ENCODE measurements around the gene TRAPPC12. TPM values are rescaled to one million over a fixed set of nuclear protein-coding genes. Genes with fewer than 3 reads are reported as not detected.
"Not testable (repeated sequence)": the region's sequence is repeated elsewhere in the genome, so short reads cannot be mapped to it uniquely, and the experiment has no call there.

The TRAPPC12 gene
- total RNA-seq, 1 experiment from 2014 or later: 27.2 TPM

DNA sequence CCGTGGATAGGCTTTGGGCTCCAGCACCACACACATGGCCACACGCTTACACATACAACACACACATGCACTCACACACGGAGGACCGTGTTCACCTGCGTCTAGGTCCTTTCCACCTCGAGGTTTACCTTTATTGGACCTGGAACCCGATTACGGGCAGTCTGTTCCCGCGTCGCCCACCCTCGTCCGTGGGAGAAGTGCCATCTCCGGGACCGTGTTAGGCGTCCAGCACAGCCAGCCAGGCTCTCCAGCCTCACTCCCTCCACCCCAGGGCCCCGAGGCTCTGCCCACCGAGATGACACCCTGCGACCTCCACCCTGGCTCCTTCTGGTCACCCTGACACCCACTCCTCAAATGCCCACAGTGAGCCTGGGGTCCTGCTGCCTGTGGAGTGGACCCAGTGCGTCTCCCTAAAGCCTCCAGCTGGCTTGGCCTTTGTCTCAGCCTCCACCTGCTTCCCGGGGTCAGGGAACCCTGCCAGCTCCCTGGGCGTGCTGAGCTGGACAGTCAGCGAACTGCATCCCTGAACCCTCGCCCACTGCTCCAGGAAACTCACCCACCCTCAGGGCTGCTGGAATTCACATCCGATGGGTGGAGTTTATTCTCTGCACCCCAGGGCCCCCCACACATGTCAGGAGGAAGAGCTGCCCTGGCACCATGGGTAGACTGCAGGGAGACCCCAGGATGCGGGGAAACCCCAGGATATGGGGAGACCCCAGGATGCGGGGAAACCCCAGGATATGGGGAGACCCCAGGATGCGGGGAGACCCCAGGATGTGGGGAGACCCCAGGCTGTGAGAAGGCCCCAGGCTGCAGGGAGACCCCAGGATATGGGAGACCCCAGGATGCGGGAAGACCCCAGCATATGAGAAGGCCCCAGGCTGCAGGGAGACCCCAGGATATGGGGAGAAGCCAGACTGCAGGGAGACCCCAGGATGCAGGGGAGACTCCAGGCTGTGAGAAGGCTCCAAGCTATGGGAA lies 106.8 kb downstream of the TRAPPC12 start:
- no peak for DNase-seq (ENCODE audit: low spot score)

DNA sequence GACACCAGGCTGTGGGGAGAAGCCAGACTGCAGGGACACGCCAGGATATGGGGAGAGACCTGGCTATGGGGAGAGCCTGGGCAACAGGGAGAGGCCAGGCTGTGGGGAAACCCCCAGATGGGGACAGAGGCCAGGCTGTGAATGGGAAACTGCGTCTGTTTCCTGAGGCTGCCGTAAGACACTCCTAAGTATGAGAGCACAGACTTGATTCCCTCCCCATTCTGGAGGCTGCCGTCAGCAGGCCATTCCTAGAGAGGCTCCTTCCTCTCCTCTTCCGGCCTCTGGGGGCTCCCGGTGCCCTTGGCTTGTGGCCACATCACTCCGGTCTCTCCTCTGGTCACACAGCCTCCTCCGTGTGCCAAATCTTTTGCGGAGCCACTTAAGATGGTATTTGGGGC lies 107.5 kb downstream of the TRAPPC12 start:
- DNase-seq (ENCODE audit: low spot score): no peak

DNA sequence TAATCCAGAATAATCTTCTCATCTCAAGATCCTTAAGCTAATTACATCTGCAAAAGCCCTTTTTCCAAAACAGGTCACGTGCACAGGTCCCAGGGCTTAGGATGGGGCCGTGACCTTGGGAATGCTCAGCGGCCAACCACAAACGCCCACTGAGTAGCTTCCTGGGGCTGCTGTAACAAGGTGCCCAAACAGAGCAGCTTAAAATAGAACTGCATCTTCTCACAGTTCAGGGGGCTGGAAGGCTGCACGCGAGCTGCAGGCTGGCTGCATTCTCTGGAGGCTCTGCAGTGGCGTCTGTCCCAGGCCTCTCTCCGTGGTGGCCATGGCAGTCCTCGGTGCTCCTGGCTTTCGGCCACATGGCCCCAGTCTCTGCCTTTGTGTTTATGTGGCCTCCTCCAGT lies 107.9 kb downstream of the TRAPPC12 start:
- no peak for DNase-seq (ENCODE audit: low spot score)

- DNase-seq (ENCODE audit: low spot score): no peak
Observed at GRCh38 chr2:3488061-3488531, 108.6 kb downstream of the TRAPPC12 start.

DNA sequence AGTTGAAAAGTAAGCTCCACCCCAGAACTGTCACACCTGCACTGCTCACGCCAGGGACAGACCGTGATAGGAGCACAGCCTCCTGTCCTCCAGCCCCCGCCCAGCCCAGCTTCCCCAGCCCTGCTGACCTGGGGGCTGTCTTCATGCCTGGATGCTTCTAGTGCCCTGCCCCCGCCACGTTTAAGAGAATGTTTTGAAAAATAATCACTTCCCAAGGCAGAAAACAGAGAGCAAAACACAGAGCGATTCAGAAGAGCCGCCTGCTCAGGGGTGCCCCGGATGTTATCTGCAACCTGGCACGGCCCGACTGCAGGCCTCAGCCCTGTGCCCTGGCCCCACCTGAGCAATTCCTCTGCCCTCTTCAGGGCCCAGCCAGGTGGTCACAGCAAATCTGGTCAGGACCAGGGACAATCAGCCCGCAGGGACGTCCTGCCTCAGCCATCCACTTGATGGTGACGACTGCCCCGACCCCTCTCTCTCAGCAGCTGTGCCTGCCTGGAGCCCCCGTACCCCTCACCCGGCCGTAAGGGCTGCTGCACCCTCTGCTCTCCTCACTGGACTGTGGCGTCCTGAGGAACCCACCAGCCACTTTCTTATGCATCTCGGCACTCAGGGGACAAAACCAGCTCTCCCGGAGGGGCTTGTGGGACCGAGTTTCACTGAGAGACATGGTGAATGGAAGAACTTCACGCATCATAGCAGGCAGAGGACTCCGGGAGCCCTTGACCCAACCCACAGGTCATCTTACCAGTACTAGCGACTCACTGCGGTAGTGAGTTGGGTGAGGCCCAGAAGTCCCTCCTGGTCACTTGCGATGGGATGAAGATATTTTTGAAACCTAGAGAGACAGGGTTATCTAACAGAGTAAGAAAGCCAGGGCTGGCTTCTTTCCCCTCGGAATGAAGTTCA lies 109.6 kb downstream of the TRAPPC12 start:
- no peak for DNase-seq (ENCODE audit: low spot score)

- no peak for DNase-seq (ENCODE audit: low spot score)
Observed at GRCh38 chr2:3489764-3490115, 110.2 kb downstream of the TRAPPC12 start.

- DNase-seq (ENCODE audit: low spot score): no peak
Observed at GRCh38 chr2:3490191-3491170, 111.0 kb downstream of the TRAPPC12 start.

GRCh38 chr2:3491306-3491705 lies 111.8 kb downstream of the TRAPPC12 start:
- DNase-seq (ENCODE audit: low spot score): no peak

DNA sequence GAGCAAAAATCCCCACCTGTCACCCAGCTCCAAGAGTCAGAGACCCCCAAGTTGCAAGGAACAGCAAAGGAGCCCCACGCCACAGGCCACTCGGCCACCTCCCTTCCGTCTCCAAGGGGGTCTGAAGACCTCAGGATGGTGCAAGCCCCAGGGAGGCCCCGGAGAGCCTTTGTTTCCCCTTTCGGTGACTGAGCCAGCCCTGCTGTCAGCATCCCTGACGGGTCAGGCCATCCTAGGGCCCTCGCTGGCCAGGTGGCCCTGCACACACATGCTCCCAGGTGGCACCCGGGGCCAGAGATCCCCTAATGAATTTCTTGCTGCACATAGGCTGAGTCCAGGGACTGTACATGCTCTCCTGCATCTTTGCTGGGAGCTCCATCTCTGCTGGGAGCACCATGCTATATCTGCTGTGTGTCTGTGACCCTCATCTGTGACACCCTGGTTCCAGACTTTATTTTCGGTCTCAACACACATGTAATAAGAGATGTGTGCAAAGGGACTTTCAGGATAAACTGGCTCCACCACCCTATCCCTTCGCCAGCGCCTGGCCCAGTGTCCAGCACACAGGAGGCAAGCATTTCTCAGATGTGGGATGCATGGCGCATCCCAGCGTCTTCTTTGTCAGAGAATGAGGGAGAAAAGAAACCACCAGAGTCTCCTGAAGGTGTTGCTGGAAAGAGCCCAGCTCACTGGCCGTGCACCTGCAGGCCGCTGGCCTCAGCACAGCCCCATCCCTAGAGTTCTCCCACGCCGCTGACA lies 112.4 kb downstream of the TRAPPC12 start:
- no peak for DNase-seq (ENCODE audit: low spot score)

GRCh38 chr2:3492475-3492787 lies 112.9 kb downstream of the TRAPPC12 start:
- not testable (repeated sequence) for DNase-seq (ENCODE audit: low spot score)

DNA sequence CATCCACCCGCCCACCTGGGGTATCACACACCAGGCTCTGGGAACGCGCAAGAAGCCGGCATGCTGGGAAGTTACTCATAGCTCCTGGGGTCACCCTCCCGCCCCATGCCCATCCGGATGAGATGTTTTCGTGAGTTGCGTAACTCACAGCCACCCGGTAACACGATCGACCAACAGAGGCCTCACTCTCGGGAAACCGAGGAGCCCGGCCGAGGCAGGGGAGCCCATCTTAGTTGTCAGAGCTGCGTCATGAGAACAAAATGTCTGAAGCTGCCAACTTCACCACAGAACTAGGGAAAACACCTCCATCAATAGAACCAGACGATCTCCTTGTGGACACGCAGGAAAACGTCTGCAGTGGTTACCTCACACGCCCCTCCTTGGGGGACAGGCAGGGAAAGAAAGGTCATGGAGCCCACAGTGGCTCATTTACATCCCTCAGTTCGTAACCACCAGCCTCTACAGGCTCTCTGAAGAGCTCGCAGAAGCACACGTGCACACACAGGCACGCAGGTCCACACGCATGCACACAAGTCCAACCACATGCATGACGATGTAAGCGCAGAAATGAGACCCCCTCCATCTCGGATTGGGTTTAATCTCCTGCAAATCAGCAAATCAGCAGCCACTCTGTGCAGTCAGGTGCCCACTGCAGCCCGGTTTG lies 113.6 kb downstream of the TRAPPC12 start:
- DNase-seq (ENCODE audit: low spot score): no peak

DNA sequence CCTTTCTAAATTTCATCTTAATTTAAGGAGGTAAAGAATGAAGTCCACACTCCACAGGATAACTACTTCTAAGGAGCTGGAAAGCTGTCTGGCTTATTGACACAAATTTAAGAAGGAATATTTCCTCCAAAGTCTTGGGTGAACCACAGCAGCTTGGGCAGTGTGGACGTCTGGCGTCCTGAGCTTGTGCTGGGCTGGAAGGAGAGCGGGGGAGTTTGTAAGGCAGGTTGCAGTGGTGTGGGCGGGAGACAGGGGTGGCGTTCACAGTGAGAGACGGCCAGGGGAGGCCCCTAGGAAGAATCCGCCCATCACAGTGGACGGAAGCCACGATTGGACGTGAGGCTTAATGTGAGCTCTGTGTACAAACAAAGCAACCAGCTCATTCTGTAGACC lies 114.1 kb downstream of the TRAPPC12 start:
- no peak for DNase-seq (ENCODE audit: low spot score)

DNA sequence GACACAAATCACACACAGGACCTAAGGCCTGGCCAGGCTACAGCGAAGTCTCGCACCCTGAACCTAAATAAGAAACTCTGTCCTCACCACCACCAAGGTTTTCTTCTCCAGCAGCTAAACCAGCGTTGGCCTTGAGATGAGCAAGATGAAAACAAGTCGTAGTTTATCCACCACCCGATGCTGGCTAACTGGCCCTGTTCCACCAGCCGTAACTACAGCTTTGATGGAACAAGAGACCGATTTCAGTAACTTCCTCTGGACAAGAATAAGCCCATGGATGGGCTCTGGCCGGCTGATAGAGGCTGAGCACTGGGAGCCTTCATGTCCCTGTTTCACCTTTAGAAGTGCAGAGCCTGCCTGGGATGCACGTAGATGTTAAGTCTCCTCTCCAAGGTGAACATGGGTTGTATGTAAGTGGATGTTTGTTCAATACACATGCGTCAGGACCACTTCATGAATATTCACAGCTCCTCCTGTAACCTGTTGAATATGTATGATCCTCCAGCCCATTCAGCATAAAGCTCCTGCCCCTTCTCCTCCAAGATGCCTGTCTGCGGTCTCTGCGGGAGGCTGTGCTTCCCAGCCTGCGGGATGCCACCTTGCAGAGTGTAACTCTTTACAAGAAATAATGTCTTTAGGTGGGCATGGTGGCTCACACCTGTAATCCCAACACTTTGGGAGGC lies 115.6 kb downstream of the TRAPPC12 start:
- DNase-seq (ENCODE audit: low spot score): no peak

DNA sequence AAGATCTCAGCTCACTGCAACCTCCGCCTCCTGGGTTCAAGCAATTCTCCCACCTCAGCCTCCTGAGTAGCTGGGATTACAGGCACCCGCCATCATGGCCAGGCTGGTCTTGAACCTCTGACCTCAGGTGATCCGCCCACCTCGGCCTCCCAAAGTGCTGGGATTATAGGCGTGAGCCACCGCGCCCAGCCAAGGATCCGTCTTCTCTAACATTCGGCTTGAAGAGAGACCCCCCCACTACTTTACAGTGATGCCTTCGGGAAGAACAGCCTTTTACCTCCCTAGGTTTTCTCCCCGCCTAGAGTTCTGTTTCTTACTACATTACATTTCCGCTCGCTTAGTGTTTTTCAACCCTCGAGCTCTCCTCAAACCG lies 117.2 kb downstream of the TRAPPC12 start:
- DNase-seq (ENCODE audit: low spot score): not testable (repeated sequence)

DNA sequence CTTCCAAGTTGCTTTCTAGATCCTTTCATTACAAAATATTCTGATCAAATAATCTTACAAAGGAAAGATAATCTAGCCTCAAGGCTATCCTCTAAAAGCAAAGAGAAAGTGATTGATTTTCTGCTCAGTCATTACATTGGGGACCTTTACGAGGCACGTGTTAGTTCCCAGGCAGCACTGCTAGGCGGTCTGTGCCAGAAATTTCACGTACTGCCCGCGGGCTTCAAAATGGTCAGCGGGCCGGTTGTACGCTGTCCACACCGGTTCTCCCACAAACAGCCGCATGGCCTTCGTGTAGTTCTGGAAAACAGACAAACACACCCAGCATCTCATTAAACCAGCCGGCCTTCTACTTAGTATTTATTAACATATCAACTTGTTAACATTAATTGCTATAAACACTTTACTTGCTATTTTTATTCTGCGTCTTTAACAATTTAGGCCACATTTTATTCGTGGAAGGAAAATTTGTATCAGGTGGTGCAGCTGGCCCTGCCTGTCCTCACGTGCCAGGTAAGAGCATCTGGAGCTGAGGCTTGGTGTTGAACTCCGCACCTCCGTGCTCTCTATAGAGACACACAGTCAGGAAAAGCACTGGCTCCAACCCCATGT lies 119.4 kb downstream of the TRAPPC12 start:
- DNase-seq (ENCODE audit: low spot score): no peak

- DNase-seq (ENCODE audit: low spot score): no peak
Observed at GRCh38 chr2:3500326-3500899, 120.9 kb downstream of the TRAPPC12 start.

DNA sequence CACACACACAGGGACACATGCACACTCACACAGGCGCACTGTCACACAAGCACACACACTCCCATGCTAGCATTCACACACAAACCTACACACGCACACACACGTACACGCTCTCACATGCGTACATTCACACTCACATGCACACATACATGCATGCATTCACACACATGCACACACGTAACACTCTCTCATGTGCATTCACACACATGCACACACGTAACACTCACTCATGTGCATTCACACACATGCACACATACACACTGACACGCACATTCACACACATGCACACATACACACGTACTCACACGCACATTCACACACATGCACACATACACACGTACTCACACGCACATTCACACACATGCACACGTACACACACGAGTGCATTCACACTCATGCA lies 123.6 kb downstream of the TRAPPC12 start:
- no peak for DNase-seq (ENCODE audit: low spot score)

DNA sequence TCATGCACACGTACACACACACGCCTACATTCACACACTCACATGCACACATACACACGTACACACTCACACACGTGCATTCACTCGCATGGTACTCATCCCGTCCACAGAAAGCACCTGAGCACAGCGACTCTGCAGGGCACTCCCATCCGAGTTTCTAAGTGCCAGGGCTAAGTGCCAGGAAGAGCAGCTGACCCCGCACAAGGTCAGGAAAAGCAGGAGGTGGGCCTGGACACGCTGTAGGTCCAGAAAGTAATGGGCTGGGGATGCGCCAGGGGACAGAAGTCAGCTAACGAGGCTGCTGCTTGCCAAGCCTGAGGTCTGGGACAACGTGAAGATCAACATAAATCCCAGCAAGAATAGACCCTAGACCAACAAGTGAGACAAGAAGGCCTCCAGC lies 124.0 kb downstream of the TRAPPC12 start:
- DNase-seq (ENCODE audit: low spot score): no peak

GRCh38 chr2:3504741-3505140 lies 125.2 kb downstream of the TRAPPC12 start:
- DNase-seq (ENCODE audit: low spot score): no peak
